Spinal cord (tissue), 10 donors: ENCODE data around the gene SLC25A25. TPM values are rescaled to one million over a fixed set of nuclear protein-coding genes. Genes with fewer than 3 reads are reported as not detected.
"Not testable (repeated sequence)": the region's sequence is repeated elsewhere in the genome, so short reads cannot be mapped to it uniquely, and the experiment has no call there.

Source experiments
- DNase-seq, 6 donors: peaks; one replicate each; pipeline versions ENCODE4 v3.0.0 to v3.0.0-alpha.2; 2013 to 2015; ENCODE audit warnings: low spot score in 6 of 6, low read depth in 4 of 6
- H3K27ac ChIP-seq: one replicate; pipeline ENCODE4 v1.5.1; 2013; ENCODE audit warnings: low read depth, low read length, control low read depth
- H3K27me3 ChIP-seq: one replicate; pipeline ENCODE4 v1.6.1; 2013; ENCODE audit warnings: low read length; ENCODE audit not compliant: control insufficient read depth, insufficient read depth
- H3K36me3 ChIP-seq: one replicate; pipeline ENCODE4 v1.6.1; 2013; ENCODE audit warnings: low read length; ENCODE audit not compliant: control insufficient read depth, insufficient read depth
- H3K4me1 ChIP-seq: one replicate; pipeline ENCODE4 v1.6.1; 2013; ENCODE audit warnings: low read length; ENCODE audit not compliant: control insufficient read depth, insufficient read depth
- H3K4me3 ChIP-seq: one replicate; pipeline ENCODE4 v1.5.1; 2013; ENCODE audit warnings: low read depth, low read length, control low read depth
- H3K9me3 ChIP-seq: one replicate; pipeline ENCODE4 v1.6.1; 2013; ENCODE audit warnings: low read length; ENCODE audit not compliant: control insufficient read depth, insufficient read depth
- WGBS: methylation state at CpG from one replicate; pipeline ENCODE4 v1.1.5; 2013; ENCODE audit warnings: missing lambda C conversion rate; ENCODE audit not compliant: insufficient coverage; 5-methylcytosine and 5-hydroxymethylcytosine counted together
- long read RNA-seq, 4 donors: transcript quantifications; one replicate each; lab custom pipeline, GENCODE V29; 2026
- polyA plus RNA-seq, 2 donors: library from polyadenylated mRNA; unstranded; fragments of 120-200 nt; gene quantifications; one replicate each; pipeline ENCODE4 v1.2.1, GENCODE V29; 2013; ENCODE audit not compliant: insufficient read length in 2 of 2
- total RNA-seq, 2 donors: library from RNA; depleted of rRNA in 1 of 2; stranded (reverse); fragments of 120-200 nt in 1 of 2; fragments of >200 nt in 1 of 2; gene quantifications; one replicate each; pipeline versions ENCODE4 v1.2.3 to v1.2.4, GENCODE V29; 2013 to 2014
- donor health status: healthy.

Gene SLC25A25
- total RNA-seq (10 to 100 TPM; 28.2 to 34.5 TPM), polyA plus RNA-seq (10 to 100 TPM; 39.0 to 47.7 TPM)
- long read RNA-seq, donor 1, transcript SLC25A25-204 (11 exons, 3,376 nt), result major isoform, 6 of 60 reads
- long read RNA-seq, donor 1, transcript SLC25A25-202 (11 exons, 3,714 nt), result minor isoform, 5 of 60 reads
- long read RNA-seq, donor 1, partial matches to known transcripts, result 46 of 60 reads
- long read RNA-seq, donor 1, other reads (novel, unspliced or antisense), result 0 of 60 reads
- long read RNA-seq, donor 2, partial matches to known transcripts, result 0 of 4 reads
- long read RNA-seq, donor 2, other reads (novel, unspliced or antisense), result 0 of 4 reads
- long read RNA-seq, donor 3, partial matches to known transcripts, result 7 of 13 reads
- long read RNA-seq, donor 3, other reads (novel, unspliced or antisense), result 0 of 13 reads
- long read RNA-seq, donor 4, partial matches to known transcripts, result 0 of 1 reads
- long read RNA-seq, donor 4, other reads (novel, unspliced or antisense), result 0 of 1 reads

- WGBS, result 0% methylated on average over 66 of the region's 67 CpGs
- DNase-seq, result peak; percentile 95 to 100 (median 98)
- Histone ChIP-seq H3K27ac (peak within 1 kb of the TSS; percentile 99), H3K4me3 (peak within 1 kb of the TSS; percentile 71), H3K9me3 (no peaks in the 10 kb centered on the region), H3K4me1 (peaks cover 51% of the 10 kb centered on the region), H3K36me3 (peaks cover 10% of the 10 kb centered on the region), H3K27me3 (no peaks in the 10 kb centered on the region)
Observed at GRCh38 chr9:128067645-128068385, at the start of gene SLC25A25. TSS of gene SLC25A25 (plus strand) at chr9:128068232. CDS start at chr9:128068320, 88 bp downstream.

GRCh38 chr9:128020692-128021091 lies 47.3 kb upstream of the SLC25A25 start:
- no peaks in the 10 kb centered on the region for H3K9me3 ChIP-seq
- H3K4me3 ChIP-seq, result no peak overlapping the region
- H3K27me3 ChIP-seq, result no peaks in the 10 kb centered on the region
- WGBS, result 88% methylated on average over 3 of the region's 4 CpGs
- no peaks in the 10 kb centered on the region for H3K4me1 ChIP-seq
- DNase-seq, result no peak
- H3K27ac ChIP-seq, result no peak overlapping the region
- H3K36me3 ChIP-seq, result no peaks in the 10 kb centered on the region

GRCh38 chr9:128021098-128021497 lies 46.9 kb upstream of the SLC25A25 start:
- no peaks in the 10 kb centered on the region for H3K27me3 ChIP-seq
- no peaks in the 10 kb centered on the region for H3K4me1 ChIP-seq
- no peak overlapping the region for H3K4me3 ChIP-seq
- no peak overlapping the region for H3K27ac ChIP-seq
- H3K36me3 ChIP-seq, result no peaks in the 10 kb centered on the region
- no peaks in the 10 kb centered on the region for H3K9me3 ChIP-seq
- DNase-seq, result no peak
- 29% methylated on average over 1 of the region's 1 CpG for WGBS

- H3K9me3 ChIP-seq, result no peaks in the 10 kb centered on the region
- no peaks in the 10 kb centered on the region for H3K27me3 ChIP-seq
- 20% methylated on average over 1 of the region's 2 CpGs for WGBS
- DNase-seq, result no peak
- no peaks in the 10 kb centered on the region for H3K36me3 ChIP-seq
- no peak overlapping the region for H3K27ac ChIP-seq
- no peaks in the 10 kb centered on the region for H3K4me1 ChIP-seq
- no peak overlapping the region for H3K4me3 ChIP-seq
Observed at GRCh38 chr9:128022886-128023285, 45.1 kb upstream of the SLC25A25 start.

DNA sequence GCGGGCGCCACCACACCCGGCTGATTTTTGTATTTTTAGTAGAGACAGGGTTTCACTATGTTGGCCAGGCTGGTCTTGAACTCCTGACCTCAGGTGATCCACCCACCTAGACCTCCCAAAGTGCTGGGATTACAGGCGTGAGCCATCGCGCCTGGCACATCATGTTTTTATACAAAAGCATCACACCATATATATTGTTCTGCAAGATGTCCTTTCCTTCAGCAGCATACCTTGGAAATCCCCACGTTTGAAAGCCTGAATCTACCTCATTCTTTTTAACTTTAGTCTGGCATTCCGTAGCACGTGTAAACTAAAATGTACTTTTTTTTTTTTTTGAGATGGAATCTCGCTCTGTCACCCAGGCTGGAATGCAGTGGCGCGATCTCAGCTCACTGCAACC lies 44.4 kb upstream of the SLC25A25 start:
- DNase-seq, H3K27ac ChIP-seq, H3K4me3 ChIP-seq, H3K4me1 ChIP-seq, H3K27me3 ChIP-seq, H3K9me3 ChIP-seq, H3K36me3 ChIP-seq: not testable (repeated sequence)
- 84% methylated on average over 4 of the region's 12 CpGs for WGBS

DNA sequence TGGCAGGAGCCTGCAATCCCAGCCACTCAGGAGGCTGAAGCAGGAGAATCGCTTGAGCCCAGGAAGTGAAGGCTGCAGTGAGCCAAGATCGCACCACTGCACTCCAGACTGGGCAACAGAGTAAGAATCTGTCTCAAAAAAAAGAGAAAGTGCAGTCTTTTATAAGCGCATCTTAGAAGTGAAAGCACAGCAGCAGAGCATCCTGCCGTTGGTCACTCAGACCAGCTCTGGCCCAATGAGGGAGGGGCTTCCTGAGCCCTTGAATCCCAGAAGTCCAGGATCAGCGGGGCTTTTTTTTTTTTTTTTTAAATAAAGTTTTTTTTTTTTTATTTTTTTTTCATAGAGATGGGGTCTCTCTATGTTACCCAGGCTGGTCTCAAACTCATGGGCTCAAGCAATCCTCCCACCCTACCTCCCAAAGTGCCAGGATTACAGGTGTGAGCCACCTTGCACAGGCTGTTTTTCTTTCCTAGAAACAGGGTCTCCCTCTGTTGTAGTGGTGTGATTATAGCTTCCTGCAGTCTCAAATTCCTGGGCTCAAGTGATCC lies 43.2 kb upstream of the SLC25A25 start:
- Histone ChIP-seq H3K27ac (no peak overlapping the region), H3K27me3 (no peaks in the 10 kb centered on the region), H3K4me1 (no peaks in the 10 kb centered on the region), H3K4me3 (no peak overlapping the region), H3K36me3 (no peaks in the 10 kb centered on the region), H3K9me3 (no peaks in the 10 kb centered on the region)
- DNase-seq, result no peak
- WGBS, result 95% methylated on average over 3 of the region's 5 CpGs

DNA sequence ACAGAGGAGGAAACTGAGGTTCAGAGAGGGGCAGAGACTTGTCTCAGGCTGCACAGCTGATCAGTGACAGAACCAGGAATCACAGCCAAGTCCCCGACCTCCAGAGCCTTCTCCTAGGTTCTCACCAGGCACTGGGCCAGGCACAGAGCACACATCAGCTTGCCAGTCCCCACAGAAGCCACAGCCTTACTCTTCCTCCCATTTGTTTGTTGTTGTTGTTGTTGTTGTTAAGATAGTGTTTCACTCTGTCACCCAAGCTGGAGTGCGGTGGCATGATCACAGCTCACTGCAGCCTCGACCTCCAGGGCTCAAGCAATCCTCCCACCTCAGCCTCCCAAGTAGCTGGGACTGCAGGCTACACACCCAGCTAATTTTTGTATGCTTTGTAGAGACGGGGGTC lies 42.3 kb upstream of the SLC25A25 start:
- no peaks in the 10 kb centered on the region for H3K36me3 ChIP-seq
- H3K27ac ChIP-seq, result no peak overlapping the region
- no peaks in the 10 kb centered on the region for H3K27me3 ChIP-seq
- no peak overlapping the region for H3K4me3 ChIP-seq
- H3K4me1 ChIP-seq, result no peaks in the 10 kb centered on the region
- no peak for DNase-seq
- 77% methylated on average over 3 of the region's 4 CpGs for WGBS
- no peaks in the 10 kb centered on the region for H3K9me3 ChIP-seq

DNA sequence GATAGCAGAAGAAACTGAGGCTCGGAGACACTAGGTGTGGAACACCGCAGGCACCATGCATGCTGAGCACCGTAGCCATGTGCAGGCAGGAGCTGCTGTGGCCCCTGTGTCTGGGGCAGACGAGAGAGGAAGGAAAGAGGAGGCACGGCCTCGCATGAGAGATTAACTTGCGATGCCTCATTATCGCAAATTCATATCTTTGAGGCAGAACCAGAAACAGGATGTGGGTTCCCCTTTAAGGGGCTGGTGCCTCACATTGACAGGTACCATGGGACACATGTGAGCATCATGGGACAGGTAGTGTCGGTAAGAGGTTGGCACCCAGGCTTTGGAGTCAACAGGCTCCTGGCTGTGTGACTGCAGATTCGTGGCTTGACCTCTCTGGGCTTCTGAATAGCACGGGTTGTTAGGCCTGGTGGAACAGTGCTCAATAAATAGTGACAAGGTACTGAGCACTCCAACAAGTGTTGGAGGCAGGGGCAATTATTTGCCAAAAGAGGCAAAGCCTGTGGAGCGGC lies 41.7 kb upstream of the SLC25A25 start:
- 91% methylated on average over 12 of the region's 12 CpGs for WGBS
- Histone ChIP-seq H3K4me3 (no peak overlapping the region), H3K27me3 (no peaks in the 10 kb centered on the region), H3K4me1 (no peaks in the 10 kb centered on the region), H3K9me3 (no peaks in the 10 kb centered on the region), H3K36me3 (no peaks in the 10 kb centered on the region), H3K27ac (no peak overlapping the region)
- no peak for DNase-seq

- Histone ChIP-seq H3K4me3 (no peak overlapping the region), H3K9me3 (no peaks in the 10 kb centered on the region), H3K36me3 (no peaks in the 10 kb centered on the region), H3K27ac (no peak overlapping the region), H3K27me3 (no peaks in the 10 kb centered on the region), H3K4me1 (no peaks in the 10 kb centered on the region)
- WGBS, result 77% methylated on average over 9 of the region's 11 CpGs
- no peak for DNase-seq
Observed at GRCh38 chr9:128026773-128027541, 41.1 kb upstream of the SLC25A25 start.
